Loucy (cell line): ENCODE results near the gene UBQLN2.

Experiments
- CTCF ChIP-seq: fragments of 200-600 bp; sonication (generic); conservative IDR thresholded peaks from 2 replicates; pipeline ENCODE4 v1.5.1; 2014; ENCODE audit warnings: mild to moderate bottlenecking, antibody characterized with exemption, low read length
- EZH2phosphoT487 ChIP-seq: fragments of 200-600 bp; IDR thresholded peaks from 2 replicates; pipeline ENCODE4 v1.6.1; 2018; ENCODE audit warnings: antibody characterized with exemption, mild to moderate bottlenecking, moderate library complexity, borderline replicate concordance

- no peak for TF ChIP-seq CTCF
- no peak for TF ChIP-seq EZH2phosphoT487
Measured at GRCh38 chrX:56550667-56551066, 12.8 kb upstream of the UBQLN2 start.
